GM23338 (cell line): ENCODE measurements around the gene ZFYVE21. TPM values are rescaled to one million over a fixed set of nuclear protein-coding genes. Genes with fewer than 3 reads are reported as not detected.

Experiments used
- ATAC-seq: fragments of 200-7000 bp; cut with Tn5 transposase; 3 replicates; pipeline ENCODE4 v1.9.1; 2020
- DNase-seq: peaks from one replicate; pipeline ENCODE4 v3.0.0-alpha.2; 2015; ENCODE audit warnings: low spot score
- H2AFZ ChIP-seq: fragments of 200-600 bp; sonication (generic); 2 replicates; pipeline ENCODE4 v1.8.0; 2016; ENCODE audit warnings: antibody characterized with exemption, mild to moderate bottlenecking, moderate library complexity
- H3F3A ChIP-seq: fragments of 200-600 bp; sonication (generic); replicated peaks from 2 replicates; pipeline ENCODE4 v1.8.0; 2017; ENCODE audit warnings: antibody characterized with exemption, mixed run types, low read depth
- H3K27ac ChIP-seq: fragments of 200-600 bp; sonication (generic); 2 replicates; pipeline ENCODE4 v1.6.1; 2016; ENCODE audit warnings: low read depth
- H3K27me3 ChIP-seq: fragments of 200-600 bp; sonication (generic); 2 replicates; pipeline ENCODE4 v1.8.0; 2016; ENCODE audit warnings: mild to moderate bottlenecking, mixed run types, moderate library complexity; ENCODE audit not compliant: insufficient read depth
- H3K36me3 ChIP-seq: fragments of 200-600 bp; sonication (generic); 2 replicates; pipeline ENCODE4 v1.8.0; 2016; ENCODE audit warnings: mild to moderate bottlenecking; ENCODE audit not compliant: insufficient read depth
- H3K4me1 ChIP-seq: fragments of 200-600 bp; sonication (generic); 2 replicates; pipeline ENCODE4 v1.8.0; 2016; ENCODE audit warnings: mild to moderate bottlenecking, moderate library complexity; ENCODE audit not compliant: insufficient read depth
- H3K4me2 ChIP-seq: fragments of 200-600 bp; sonication (generic); 2 replicates; pipeline ENCODE4 v1.7.1; 2017; ENCODE audit warnings: mixed run types
- H3K4me3 ChIP-seq: fragments of 200-600 bp; sonication (generic); 2 replicates; pipeline ENCODE4 v1.6.1; 2016; ENCODE audit warnings: mixed run types
- H3K79me2 ChIP-seq: fragments of 200-600 bp; sonication (generic); replicated peaks from 2 replicates; pipeline ENCODE4 v1.8.0; 2017; ENCODE audit warnings: mild to moderate bottlenecking; ENCODE audit not compliant: insufficient read depth
- H3K9me2 ChIP-seq: fragments of 200-600 bp; sonication (generic); 2 replicates; pipeline ENCODE4 v1.8.0; 2017; ENCODE audit not compliant: insufficient read depth
- H4K20me1 ChIP-seq: fragments of 200-600 bp; sonication (generic); replicated peaks from 2 replicates; pipeline ENCODE4 v1.8.0; 2017; ENCODE audit warnings: mild to moderate bottlenecking; ENCODE audit not compliant: insufficient read depth
- H3K27ac Mint-ChIP-seq: 2 replicates; pipeline ENCODE4 v1.8.0; 2020; ENCODE audit warnings: inconsistent platforms, mild to moderate bottlenecking, moderate library complexity, mixed read lengths
- H3K27me3 Mint-ChIP-seq: 3 replicates; pipeline ENCODE4 v1.8.0; 2022; ENCODE audit warnings: low read depth, mild to moderate bottlenecking, moderate library complexity, mixed read lengths, inconsistent platforms; ENCODE audit not compliant: insufficient read depth, poor library complexity
- H3K36me3 Mint-ChIP-seq: 3 replicates; pipeline ENCODE4 v1.8.0; 2021; ENCODE audit warnings: low read depth, mild to moderate bottlenecking, inconsistent platforms, moderate library complexity, mixed read lengths
- H3K4me1 Mint-ChIP-seq: 3 replicates; pipeline ENCODE4 v1.8.0; 2020; ENCODE audit warnings: mild to moderate bottlenecking, inconsistent platforms, mixed read lengths
- H3K4me3 Mint-ChIP-seq: 3 replicates; pipeline ENCODE4 v1.8.0; 2021; ENCODE audit warnings: moderate library complexity, mild to moderate bottlenecking, inconsistent platforms, mixed read lengths
- H3K9me3 Mint-ChIP-seq: 3 replicates; pipeline ENCODE4 v1.8.0; 2020; ENCODE audit warnings: moderate library complexity, mild to moderate bottlenecking, inconsistent platforms, mixed read lengths
- CREB1 ChIP-seq: fragments of 250-450 bp; sonication (Bioruptor Pico); IDR thresholded peaks from 2 replicates; pipeline ENCODE4 v1.5.0; 2020; ENCODE audit warnings: low read depth, mild to moderate bottlenecking, moderate library complexity
- CTCF ChIP-seq, 2 experiments: fragments of 200-600 bp in 1 of 2; sonication (generic) in 1 of 2; conservative IDR thresholded peaks; 2 replicates each; pipeline versions ENCODE4 v1.5.1 to v1.6.1; 2016 to 2017; ENCODE audit warnings: antibody characterized with exemption in 2 of 2, low read depth in 2 of 2, mild to moderate bottlenecking in 2 of 2, moderate library complexity in 1 of 2
- EZH2 ChIP-seq: fragments of 200-600 bp; sonication (generic); IDR thresholded peaks from one replicate; pipeline ENCODE4 v1.8.0; 2017; ENCODE audit warnings: antibody characterized with exemption, mild to moderate bottlenecking, low read depth; ENCODE audit not compliant: unreplicated experiment
- EZH2phosphoT487 ChIP-seq: fragments of 200-600 bp; sonication (generic); IDR thresholded peaks from one replicate; pipeline ENCODE4 v1.8.1; 2018; ENCODE audit warnings: antibody characterized with exemption; ENCODE audit not compliant: unreplicated experiment
- JUNB ChIP-seq: IDR thresholded peaks from one replicate; pipeline ENCODE4 v1.6.1; 2016; ENCODE audit warnings: antibody characterized with exemption; ENCODE audit not compliant: unreplicated experiment
- REST ChIP-seq: IDR thresholded peaks from one replicate; pipeline ENCODE4 v1.6.1; 2018; ENCODE audit warnings: antibody characterized with exemption; ENCODE audit not compliant: unreplicated experiment
- STAT1 ChIP-seq: IDR thresholded peaks from one replicate; pipeline ENCODE4 v1.6.1; 2016; ENCODE audit warnings: antibody characterized with exemption; ENCODE audit not compliant: unreplicated experiment
- ZNF331 ChIP-seq: fragments of 250-450 bp; sonication (Bioruptor Pico); IDR thresholded peaks from 2 replicates; pipeline ENCODE4 v1.5.0; 2020; ENCODE audit warnings: low read depth, mild to moderate bottlenecking, moderate library complexity
- ZNF462 ChIP-seq: fragments of 250-450 bp; sonication (Bioruptor Pico); IDR thresholded peaks from 2 replicates; pipeline ENCODE4 v1.5.0; 2020; ENCODE audit warnings: mild to moderate bottlenecking, moderate library complexity
- polyA plus RNA-seq: library from polyadenylated mRNA; unstranded; fragments of >200 nt; fragmentation: Nextera tagmentation; extraction: Ambion mirVana; gene quantifications from 2 replicates; pipeline ENCODE4 v1.2.1, GENCODE V29; 2016
- total RNA-seq: library from RNA; depleted of rRNA; stranded (reverse); fragments of >200 nt; shearing (Covaris generic); gene quantifications from 2 replicates; pipeline ENCODE4 v1.2.3, GENCODE V29; 2014
- TF ChIP-seq, protein P1 (sequence below): IDR thresholded peaks from 2 replicates; pipeline ENCODE4 v1.6.1; 2016; ENCODE audit warnings: antibody characterized with exemption

Gene ZFYVE21
- total and polyA plus RNA-seq, 2 experiments from 2014 or later: 88.0 to 89.6 TPM

DNA sequence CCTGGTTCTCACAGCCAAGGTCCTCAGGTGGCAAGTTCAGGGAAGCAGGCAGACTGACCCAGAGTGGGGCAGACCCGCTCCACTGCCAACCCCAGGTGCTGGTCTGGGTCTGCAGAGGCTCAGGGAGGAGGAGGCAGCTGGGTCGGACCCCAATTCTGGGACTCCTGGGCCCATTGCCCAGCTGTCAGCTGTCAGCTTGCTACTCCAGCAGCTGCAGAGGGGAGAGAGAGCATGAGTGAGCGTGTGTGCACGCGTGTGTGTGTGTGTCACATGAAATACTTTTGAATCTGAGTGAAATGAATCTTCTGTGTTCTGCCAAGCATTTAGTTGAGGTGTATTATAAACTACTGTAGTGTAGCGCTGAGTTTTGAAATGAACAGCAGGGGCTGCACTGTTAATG, 31.1 kb upstream of the ZFYVE21 start:
- H2AFZ ChIP-seq: no peak overlapping the region
- H4K20me1 ChIP-seq: peaks cover 35% of the 10 kb centered on the region
- peaks cover 1% of the 10 kb centered on the region; the same call in 2 of the 3 replicates for H3K4me1 Mint-ChIP-seq
- H3K9me3 Mint-ChIP-seq: no peaks in the 10 kb centered on the region
- no peaks in the 10 kb centered on the region for H3K9me2 ChIP-seq
- no peak overlapping the region for H3K4me3 Mint-ChIP-seq
- H3K4me1 ChIP-seq: no peaks in the 10 kb centered on the region
- peaks cover 10% of the 10 kb centered on the region for H3K27me3 Mint-ChIP-seq
- peaks cover 39% of the 10 kb centered on the region for H3K79me2 ChIP-seq
- no peak for ATAC-seq
- peaks cover 61% of the 10 kb centered on the region for H3K36me3 Mint-ChIP-seq
- no peak overlapping the region for H3K4me3 ChIP-seq
- H3K27ac ChIP-seq: no peak overlapping the region
- TF ChIP-seq REST (no peak), CTCF (conservative IDR thresholded peaks at IDR 0.05; ENCODE audit: low read depth in 2 of 2) (no peak), ZNF462 (CRISPR knock-in tag) (no peak), JUNB (no peak), STAT1 (no peak), ZNF331 (no peak), EZH2phosphoT487 (no peak), EZH2 (no peak), CREB1 (CRISPR knock-in tag) (no peak)
- TF ChIP-seq, protein P1, sequence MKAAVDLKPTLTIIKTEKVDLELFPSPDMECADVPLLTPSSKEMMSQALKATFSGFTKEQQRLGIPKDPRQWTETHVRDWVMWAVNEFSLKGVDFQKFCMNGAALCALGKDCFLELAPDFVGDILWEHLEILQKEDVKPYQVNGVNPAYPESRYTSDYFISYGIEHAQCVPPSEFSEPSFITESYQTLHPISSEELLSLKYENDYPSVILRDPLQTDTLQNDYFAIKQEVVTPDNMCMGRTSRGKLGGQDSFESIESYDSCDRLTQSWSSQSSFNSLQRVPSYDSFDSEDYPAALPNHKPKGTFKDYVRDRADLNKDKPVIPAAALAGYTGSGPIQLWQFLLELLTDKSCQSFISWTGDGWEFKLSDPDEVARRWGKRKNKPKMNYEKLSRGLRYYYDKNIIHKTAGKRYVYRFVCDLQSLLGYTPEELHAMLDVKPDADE: no peak
- H3K27ac Mint-ChIP-seq: no peak overlapping the region
- H3K4me2 ChIP-seq: no peak overlapping the region
- peaks cover 58% of the 10 kb centered on the region for H3K36me3 ChIP-seq
- no peak for DNase-seq
- no peaks in the 10 kb centered on the region for H3K27me3 ChIP-seq
- H3F3A ChIP-seq: peaks cover 11% of the 10 kb centered on the region; the same call in 1 of the 2 replicates
